HepG2 (cell line): ENCODE data around the gene GFOD1. TPM values are rescaled to one million over a fixed set of nuclear protein-coding genes. Genes with fewer than 3 reads are reported as not detected.

Experiments used
- ATAC-seq: fragments of 200-7000 bp; cut with Tn5 transposase; 3 replicates; pipeline ENCODE4 v1.9.1; 2020; ENCODE audit warnings: mild to moderate bottlenecking, moderate library complexity
- BruUV-seq: library from RNA; stranded (reverse); fragments of 400-500 nt; replicated peaks from 2 replicates; lab custom pipeline; 2021; lab: Mats Ljungman, UMichigan
- CTCF ChIA-PET: fragments of 300-600 bp; formaldehyde crosslinking; extraction: SDS; loops from one replicate; lab custom pipeline; 2021; ENCODE audit warnings: low total read pairs, inconsistent platforms, low intra/inter-chr PET ratio; lab: Yijun Ruan, JAX
- POLR2A ChIA-PET: fragments of 350-600 bp; sonication (Branson Sonifier 250); formaldehyde crosslinking; loops from one replicate; lab custom pipeline; 2020; ENCODE audit warnings: antibody characterized with exemption, inconsistent platforms; lab: Yijun Ruan, JAX
- DNase-seq: peaks from one replicate; pipeline ENCODE4 v3.0.0-alpha.2; 2015; ENCODE audit warnings: low spot score
- FAIRE-seq: peaks from 3 replicates; lab custom pipeline; 2011; peaks lifted over from hg19 to GRCh38; lab: Jason Lieb, UNC
- H2AFZ ChIP-seq: one replicate; pipeline ENCODE4 v1.6.1; 2011; ENCODE audit warnings: low read length, inconsistent platforms
- H3K27ac ChIP-seq: fragments of 300-600 bp; 3 replicates; pipeline ENCODE4 v1.8.0; 2011; ENCODE audit warnings: mixed run types, mild to moderate bottlenecking, mixed read lengths, low read length, inconsistent platforms; ENCODE audit not compliant: insufficient read depth; ENCODE audit errors: extremely low read length
- H3K27me3 ChIP-seq, 2 experiments: fragments of 200-600 bp in 1 of 2; 2 replicates in 1 of 2; 3 replicates in 1 of 2; pipeline versions ENCODE4 v1.6.0 to v1.8.0; 2011; ENCODE audit warnings: low read length in 2 of 2, mild to moderate bottlenecking in 2 of 2, moderate library complexity in 2 of 2, inconsistent platforms in 1 of 2; ENCODE audit not compliant: insufficient read depth in 2 of 2, control insufficient read depth in 1 of 2
- H3K36me3 ChIP-seq, 2 experiments: fragments of 200-600 bp in 1 of 2; replicated peaks in 1 of 2; 2 replicates in 1 of 2; 3 replicates in 1 of 2; pipeline versions ENCODE4 v1.5.1 to v1.8.0; 2011; ENCODE audit warnings: low read length in 2 of 2, inconsistent platforms in 1 of 2; ENCODE audit not compliant: insufficient read depth in 2 of 2, control insufficient read depth in 1 of 2
- H3K4me1 ChIP-seq: 2 replicates; pipeline ENCODE4 v1.5.1; 2012; ENCODE audit warnings: low read length, inconsistent platforms; ENCODE audit not compliant: insufficient read depth
- H3K4me2 ChIP-seq: 2 replicates; pipeline ENCODE4 v1.6.0; 2011; ENCODE audit warnings: low read depth, low read length, inconsistent platforms
- H3K4me3 ChIP-seq, 3 experiments: fragments of 200-600 bp in 1 of 3; sonication (generic), shearing (Covaris generic) in 1 of 3; replicated peaks in 1 of 3; 2 replicates each; pipeline ENCODE4 v1.5.1; 2011 to 2016; ENCODE audit warnings: low read length in 3 of 3, inconsistent platforms in 2 of 3, low read depth in 2 of 3, mild to moderate bottlenecking in 2 of 3, control low read depth in 1 of 3, mixed read lengths in 1 of 3; ENCODE audit not compliant: insufficient read depth in 1 of 3
- H3K79me2 ChIP-seq: one replicate; pipeline ENCODE4 v1.6.1; 2011; ENCODE audit warnings: low read length, inconsistent platforms; ENCODE audit not compliant: insufficient read depth
- H3K9ac ChIP-seq: 2 replicates; pipeline ENCODE4 v1.6.0; 2011; ENCODE audit warnings: mild to moderate bottlenecking, low read depth, low read length, inconsistent platforms; ENCODE audit not compliant: insufficient read depth
- H3K9me3 ChIP-seq: 2 replicates; pipeline ENCODE4 v1.5.1; 2012; ENCODE audit warnings: mild to moderate bottlenecking, low read length
- H4K20me1 ChIP-seq: 2 replicates; pipeline ENCODE4 v1.6.0; 2011; ENCODE audit warnings: inconsistent platforms, mild to moderate bottlenecking, low read length, moderate library complexity; ENCODE audit not compliant: insufficient read depth
- IRX3 ChIP-seq: sonication (generic); formaldehyde crosslinking; IDR thresholded peaks from 2 replicates; pipeline ENCODE4 v1.8.1; 2023; ENCODE audit warnings: mild to moderate bottlenecking, low read depth, missing genetic modification reagents, borderline replicate concordance
- KDM4B ChIP-seq: sonication (generic); formaldehyde crosslinking; IDR thresholded peaks from 2 replicates; pipeline ENCODE4 v1.4.0; 2020; ENCODE audit warnings: missing genetic modification reagents
- RBAK ChIP-seq: sonication (generic); formaldehyde crosslinking; IDR thresholded peaks from 2 replicates; pipeline ENCODE4 v1.5.1; 2020; ENCODE audit warnings: mild to moderate bottlenecking, missing genetic modification reagents
- SATB2 ChIP-seq: sonication (generic); formaldehyde crosslinking; IDR thresholded peaks from 2 replicates; pipeline ENCODE4 v1.5.0; 2020; ENCODE audit warnings: missing genetic modification reagents
- SMAD9 ChIP-seq: sonication (generic); formaldehyde crosslinking; IDR thresholded peaks from 2 replicates; pipeline ENCODE4 v1.5.1; 2020; ENCODE audit warnings: mild to moderate bottlenecking, missing genetic modification reagents
- SMC3 ChIP-seq: IDR thresholded peaks from 2 replicates; pipeline ENCODE4 v1.6.1; 2011; ENCODE audit warnings: low read length, improper control_type of control experiment
- STAG1 ChIP-seq: sonication (generic); formaldehyde crosslinking; IDR thresholded peaks from 2 replicates; pipeline ENCODE4 v1.4.0; 2020; ENCODE audit warnings: missing genetic modification reagents
- STAT5B ChIP-seq: sonication (generic); formaldehyde crosslinking; IDR thresholded peaks from 2 replicates; pipeline ENCODE4 v1.4.0; 2020; ENCODE audit warnings: missing genetic modification reagents
- ZC3H4 ChIP-seq: sonication (generic); formaldehyde crosslinking; IDR thresholded peaks from 2 replicates; pipeline ENCODE4 v1.4.0; 2020; ENCODE audit warnings: missing genetic modification reagents, borderline replicate concordance
- ZFYVE20 ChIP-seq: sonication (generic); formaldehyde crosslinking; IDR thresholded peaks from 2 replicates; pipeline ENCODE4 v1.8.0; 2023; ENCODE audit warnings: low read depth, mild to moderate bottlenecking, moderate library complexity, missing genetic modification reagents, borderline replicate concordance
- ZGPAT ChIP-seq: IDR thresholded peaks from 2 replicates; pipeline ENCODE4 v1.6.1; 2016; ENCODE audit warnings: mild to moderate bottlenecking
- ZNF232 ChIP-seq: sonication (generic); formaldehyde crosslinking; IDR thresholded peaks from 2 replicates; pipeline ENCODE4 v1.4.0; 2020; ENCODE audit warnings: missing genetic modification reagents, borderline replicate concordance
- ZNF605 ChIP-seq: sonication (generic); formaldehyde crosslinking; IDR thresholded peaks from 2 replicates; pipeline ENCODE4 v1.8.0; 2022; ENCODE audit warnings: mild to moderate bottlenecking, missing genetic modification reagents
- ZNF619 ChIP-seq: sonication (generic); formaldehyde crosslinking; IDR thresholded peaks from 2 replicates; pipeline ENCODE4 v1.4.0; 2020; ENCODE audit warnings: mild to moderate bottlenecking, missing genetic modification reagents
- ZNF672 ChIP-seq: sonication (generic); formaldehyde crosslinking; IDR thresholded peaks from 2 replicates; pipeline ENCODE4 v1.8.1; 2022; ENCODE audit warnings: missing genetic modification reagents
- WGBS: methylation state at CpG from one replicate; pipeline ENCODE4 v1.1.6; 2017; ENCODE audit warnings: low lambda C conversion rate; 5-methylcytosine and 5-hydroxymethylcytosine counted together
- in situ Hi-C: cut with HindIII; loops from 2 replicates; pipeline ENCODE4 v1.10.0; 2017; ENCODE audit warnings: low pct_unique_long_range_greater_than_20kb; ENCODE audit not compliant: extremely low pct_ligation_motif_present
- intact Hi-C: fragments of 100-400 bp; cut with micrococcal nuclease; formaldehyde crosslinking; loops from one replicate; pipeline ENCODE4 v1.10.0; 2022; ENCODE audit not compliant: unreplicated experiment
- polyA plus RNA-seq, 8 experiments: library from polyadenylated mRNA; depleted of rRNA in 3 of 8; stranded (reverse) in 7 of 8; unstranded in 1 of 8; fragments of >200 nt; fragmentation: Illumina TruSeq in 4 of 8; extraction: Trizol in 4 of 8; gene quantifications; 2 replicates each; pipeline versions ENCODE4 v1.2.1 to v1.2.3, GENCODE V29; 2011 to 2016; ENCODE audit warnings: low read depth in 4 of 8, missing spikeins in 1 of 8, mixed read lengths in 1 of 8; ENCODE audit not compliant: insufficient read depth in 1 of 8
- total RNA-seq, 5 experiments: library from RNA; depleted of rRNA; stranded (reverse); fragments of >200 nt; fragmentation: Illumina TruSeq; extraction: Trizol; gene quantifications; 2 replicates each; pipeline ENCODE4 v1.2.3, GENCODE V29; 2016; ENCODE audit warnings: low read depth in 1 of 5
- TF ChIP-seq, protein P1 (sequence below): sonication (generic); formaldehyde crosslinking; IDR thresholded peaks from 2 replicates; pipeline ENCODE4 v1.5.0; 2020; ENCODE audit warnings: mild to moderate bottlenecking, missing genetic modification reagents, moderate library complexity
- TF ChIP-seq, protein P2 (sequence below): sonication (generic); formaldehyde crosslinking; IDR thresholded peaks from 2 replicates; pipeline ENCODE4 v1.5.1; 2020; ENCODE audit warnings: mild to moderate bottlenecking, missing genetic modification reagents, borderline replicate concordance

Gene GFOD1
- total and polyA plus RNA-seq, 2 of the 13 experiments (the other 11 are each of a cell fraction or from before 2014, with no cell fraction given), result 1.9 to 6.4 TPM

GRCh38 chr6:13383328-13384163 is 103.9 kb downstream of the GFOD1 start:
- CTCF ChIA-PET, result no interaction called here
- H3K79me2 ChIP-seq, result no peaks in the 10 kb centered on the region
- H2AFZ ChIP-seq, result no peak overlapping the region
- no peak overlapping the region for H3K4me3 ChIP-seq
- peak; percentile 40 for FAIRE-seq
- TF ChIP-seq ZNF605, result no peak
- TF ChIP-seq RBAK (CRISPR knock-in tag), result no peak
- peak; percentile 3; the same call in 1 of the 2 replicates for TF ChIP-seq SMC3
- no peak for TF ChIP-seq ZGPAT
- TF ChIP-seq ZNF672 (CRISPR knock-in tag), result no peak
- TF ChIP-seq ZNF232 (CRISPR knock-in tag), result no peak
- TF ChIP-seq SATB2 (CRISPR knock-in tag), result no peak
- TF ChIP-seq KDM4B (CRISPR knock-in tag), result no peak
- TF ChIP-seq SMAD9 (CRISPR knock-in tag), result no peak
- TF ChIP-seq ZNF619 (CRISPR knock-in tag), result no peak
- TF ChIP-seq, protein P1, sequence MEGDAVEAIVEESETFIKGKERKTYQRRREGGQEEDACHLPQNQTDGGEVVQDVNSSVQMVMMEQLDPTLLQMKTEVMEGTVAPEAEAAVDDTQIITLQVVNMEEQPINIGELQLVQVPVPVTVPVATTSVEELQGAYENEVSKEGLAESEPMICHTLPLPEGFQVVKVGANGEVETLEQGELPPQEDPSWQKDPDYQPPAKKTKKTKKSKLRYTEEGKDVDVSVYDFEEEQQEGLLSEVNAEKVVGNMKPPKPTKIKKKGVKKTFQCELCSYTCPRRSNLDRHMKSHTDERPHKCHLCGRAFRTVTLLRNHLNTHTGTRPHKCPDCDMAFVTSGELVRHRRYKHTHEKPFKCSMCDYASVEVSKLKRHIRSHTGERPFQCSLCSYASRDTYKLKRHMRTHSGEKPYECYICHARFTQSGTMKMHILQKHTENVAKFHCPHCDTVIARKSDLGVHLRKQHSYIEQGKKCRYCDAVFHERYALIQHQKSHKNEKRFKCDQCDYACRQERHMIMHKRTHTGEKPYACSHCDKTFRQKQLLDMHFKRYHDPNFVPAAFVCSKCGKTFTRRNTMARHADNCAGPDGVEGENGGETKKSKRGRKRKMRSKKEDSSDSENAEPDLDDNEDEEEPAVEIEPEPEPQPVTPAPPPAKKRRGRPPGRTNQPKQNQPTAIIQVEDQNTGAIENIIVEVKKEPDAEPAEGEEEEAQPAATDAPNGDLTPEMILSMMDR (CRISPR knock-in tag), result peak; percentile 38
- TF ChIP-seq, protein P2, sequence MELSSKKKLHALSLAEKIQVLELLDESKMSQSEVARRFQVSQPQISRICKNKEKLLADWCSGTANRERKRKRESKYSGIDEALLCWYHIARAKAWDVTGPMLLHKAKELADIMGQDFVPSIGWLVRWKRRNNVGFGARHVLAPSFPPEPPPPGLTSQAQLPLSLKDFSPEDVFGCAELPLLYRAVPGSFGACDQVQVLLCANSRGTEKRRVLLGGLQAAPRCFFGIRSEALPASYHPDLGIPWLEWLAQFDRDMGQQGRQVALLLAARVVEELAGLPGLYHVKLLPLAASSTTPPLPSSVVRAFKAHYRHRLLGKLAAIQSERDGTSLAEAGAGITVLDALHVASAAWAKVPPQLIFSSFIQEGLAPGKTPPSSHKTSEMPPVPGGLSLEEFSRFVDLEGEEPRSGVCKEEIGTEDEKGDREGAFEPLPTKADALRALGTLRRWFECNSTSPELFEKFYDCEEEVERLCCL, result no peak
- no peak for TF ChIP-seq ZC3H4 (CRISPR knock-in tag)
- TF ChIP-seq IRX3, result no peak
- no peak for TF ChIP-seq ZFYVE20 (CRISPR knock-in tag)
- TF ChIP-seq STAG1 (CRISPR knock-in tag), result peak; percentile 50
- TF ChIP-seq STAT5B (CRISPR knock-in tag), result no peak
- TF ChIP-seq, all 625 proteins: peak for 3
- Histone ChIP-seq H3K4me2 (no peak overlapping the region), H4K20me1 (no peaks in the 10 kb centered on the region), H3K4me1 (peaks cover 7% of the 10 kb centered on the region), H3K27ac (no peak overlapping the region), H3K9me3 (no peaks in the 10 kb centered on the region), H3K36me3 (no peaks in the 10 kb centered on the region), H3K27me3 (no peaks in the 10 kb centered on the region), H3K9ac (no peak overlapping the region)
- no TSS peak for BruUV-seq
- ATAC-seq, result peak; percentile 56; the same call in 2 of the 3 replicates
- WGBS, result 88% methylated on average over 9 of the region's 9 CpGs
- intact Hi-C loops (no loop called here), in situ Hi-C loops (no loop called here)
- peak; percentile 21 for DNase-seq
- POLR2A ChIA-PET, result interaction anchor here (1.4 kb wide), 1 partner anchor 23 kb away, joined by 4 read pairs; no protein-coding TSS in a partner anchor
